Ecto neural progenitor cell (in vitro differentiated cells): ENCODE results near the gene LANCL3.
A peak's percentile ranks its signal among the peaks of the same experiment; 100 is the strongest.
"Not testable (repeated sequence)": the region's sequence is repeated elsewhere in the genome, so short reads cannot be mapped to it uniquely, and the experiment has no call there.

ENCODE experiments used
- DNase-seq: peaks from one replicate; pipeline ENCODE4 v3.0.0-alpha.2; 2018; ENCODE audit warnings: low spot score

Gene LANCL3

GRCh38 chrX:37571426-37572107 lies at the start of gene LANCL3:
LANCL3 (plus strand) TSS chrX:37571661; CDS start chrX:37571871, 210 bp downstream.
- DNase-seq: peak; percentile 50

DNA sequence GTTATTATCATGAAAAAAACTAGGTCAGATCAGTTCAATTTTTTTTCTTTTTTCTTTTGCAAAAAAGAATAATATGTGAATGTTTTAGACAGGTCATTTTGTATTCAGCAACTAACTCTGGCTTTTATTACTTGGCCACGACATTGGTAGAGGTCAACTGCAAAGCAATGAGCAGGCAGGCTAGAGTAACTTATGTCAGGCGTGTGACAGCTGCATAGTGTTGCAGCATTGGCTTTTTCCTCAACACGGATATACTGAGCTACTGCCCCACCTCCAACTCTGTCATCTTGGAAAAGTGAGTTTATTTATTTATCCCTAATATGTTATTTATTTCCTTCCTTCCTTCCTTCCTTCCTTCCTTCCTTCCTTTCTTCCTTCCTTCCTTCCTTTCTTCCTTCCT lies 47.8 kb upstream of the LANCL3 start:
- DNase-seq: not testable (repeated sequence)

DNA sequence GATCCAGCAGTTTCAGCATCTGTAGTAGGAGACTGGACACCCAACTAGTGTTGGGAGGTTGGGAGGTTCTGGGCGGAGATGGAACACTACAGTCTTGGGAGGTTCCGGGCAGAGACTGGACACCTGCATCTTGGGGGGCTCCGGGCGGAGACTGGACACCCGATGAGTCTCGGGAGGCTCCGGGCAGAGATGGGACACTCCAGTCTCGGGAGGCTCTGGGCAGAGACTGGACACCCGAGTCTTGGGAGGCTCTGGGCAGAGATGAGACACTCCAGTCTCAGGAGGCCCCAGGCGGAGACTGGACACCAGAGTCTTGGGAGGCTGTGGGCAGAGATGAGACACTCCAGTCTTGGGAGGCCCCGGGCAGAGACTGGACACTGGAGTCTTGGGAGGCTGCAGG lies 29.5 kb upstream of the LANCL3 start:
- no peak for DNase-seq

DNA sequence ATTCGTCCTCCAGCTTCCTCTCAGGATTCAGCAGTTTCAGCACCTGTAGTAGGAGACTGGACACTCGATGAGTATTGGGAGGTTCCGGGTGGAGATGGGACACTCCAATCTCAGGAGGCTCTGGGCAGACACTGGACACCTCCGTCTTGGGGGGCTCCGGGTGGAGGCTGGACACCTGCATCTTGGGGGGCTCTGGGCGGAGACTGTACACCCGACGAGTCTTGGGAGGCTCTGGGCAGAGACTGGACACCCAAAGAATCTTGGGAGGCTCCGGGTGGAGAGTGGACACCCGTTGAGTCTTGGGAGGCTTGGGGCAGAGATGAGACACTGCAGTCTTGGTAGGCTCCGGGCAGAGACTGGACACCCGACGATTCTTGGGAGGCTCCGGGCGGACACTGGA lies 28.7 kb upstream of the LANCL3 start:
- no peak for DNase-seq

- DNase-seq: no peak
These were observed 28.1 kb upstream of the LANCL3 start for GRCh38 chrX:37543324-37543723.

GRCh38 chrX:37544531-37544930 lies 26.9 kb upstream of the LANCL3 start:
- DNase-seq: not testable (repeated sequence)

GRCh38 chrX:37545066-37545465 lies 26.4 kb upstream of the LANCL3 start:
- DNase-seq: no peak

DNA sequence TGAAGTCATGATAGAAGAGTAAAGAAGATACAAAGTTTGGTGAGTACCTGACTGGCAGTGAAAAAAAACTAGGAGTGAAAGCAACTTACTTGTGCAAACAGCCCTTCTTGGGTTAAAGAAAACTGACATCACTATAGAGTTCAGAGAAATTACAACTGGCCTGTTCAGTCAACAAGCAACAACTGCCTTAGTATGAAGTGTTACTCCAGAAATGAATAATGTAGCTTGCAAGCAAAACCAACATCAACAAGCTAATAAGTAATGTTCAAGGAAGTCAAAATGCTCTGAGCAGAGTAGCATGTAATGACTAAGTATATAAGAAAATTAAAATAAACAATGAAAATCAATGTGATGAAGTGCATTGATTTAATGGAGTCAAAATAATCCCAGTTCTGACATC lies 21.8 kb upstream of the LANCL3 start:
- DNase-seq: not testable (repeated sequence)

- DNase-seq: no peak
These were observed 18.0 kb upstream of the LANCL3 start for GRCh38 chrX:37553476-37553875.

- DNase-seq: not testable (repeated sequence)
These were observed 6.2 kb upstream of the LANCL3 start for GRCh38 chrX:37565254-37565653.

DNA sequence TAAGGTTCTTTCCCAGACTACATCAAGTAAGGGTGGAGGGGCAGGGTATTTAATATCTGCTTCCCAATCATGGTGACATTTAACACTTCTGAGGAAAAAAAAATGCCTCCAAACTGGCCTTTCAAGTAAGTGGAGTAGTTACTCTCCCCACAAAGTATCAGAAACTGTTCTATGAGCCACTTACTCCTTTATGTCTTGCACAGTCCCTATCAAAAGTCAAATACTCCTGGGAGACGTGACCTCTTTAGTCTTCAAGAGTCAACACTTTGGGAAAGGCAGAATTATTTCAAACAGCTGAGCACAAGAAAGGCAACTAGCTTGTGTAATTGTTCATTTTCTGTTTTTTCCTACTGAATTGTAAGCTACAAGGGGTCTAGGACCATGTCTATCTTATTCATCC lies 1.1 kb upstream of the LANCL3 start:
- not testable (repeated sequence) for DNase-seq

- DNase-seq: peak; percentile 51
These were observed 687 bp downstream of the LANCL3 start for GRCh38 chrX:37572108-37572587.

DNA sequence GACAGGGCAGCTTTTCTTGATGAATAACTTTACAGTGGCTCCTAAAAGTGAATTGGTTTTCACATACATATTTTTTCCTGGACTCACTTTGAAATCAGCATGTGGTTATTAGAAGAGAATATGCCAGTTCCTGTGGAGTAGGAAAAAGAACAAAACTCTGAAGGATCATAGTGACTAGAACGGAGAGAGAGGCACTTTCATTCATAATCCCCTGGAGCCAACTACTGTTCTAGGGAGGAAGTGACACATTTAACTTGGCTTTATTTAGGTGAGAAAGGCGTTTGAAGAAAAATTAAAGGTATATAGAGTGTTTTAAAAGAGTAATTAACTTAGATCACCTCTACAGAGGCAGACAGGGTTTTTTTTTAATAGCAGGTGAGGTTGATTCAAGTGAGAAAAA lies 1.7 kb downstream of the LANCL3 start:
- DNase-seq: not testable (repeated sequence)

DNA sequence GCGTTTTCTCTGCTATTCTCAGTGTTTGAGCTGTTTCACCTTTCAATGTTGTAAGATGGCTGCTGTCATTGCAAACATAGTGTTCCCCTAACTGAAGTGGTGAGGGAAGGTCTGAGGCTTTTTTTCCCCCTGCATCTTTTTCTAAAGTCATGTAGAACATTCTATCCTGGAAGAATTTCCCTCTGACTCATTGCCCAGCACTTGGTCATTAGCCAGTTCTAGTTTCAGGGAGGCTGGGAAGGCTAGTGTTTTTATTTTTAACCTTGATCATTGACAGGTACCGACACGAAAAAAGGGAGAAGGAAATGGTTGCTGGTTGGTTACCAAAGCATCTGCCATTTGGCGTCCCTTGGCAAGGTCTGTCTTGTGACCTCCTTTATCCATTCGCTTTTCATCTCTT lies 6.6 kb downstream of the LANCL3 start:
- DNase-seq: no peak

GRCh38 chrX:37580080-37580479 lies 8.6 kb downstream of the LANCL3 start:
- no peak for DNase-seq

DNA sequence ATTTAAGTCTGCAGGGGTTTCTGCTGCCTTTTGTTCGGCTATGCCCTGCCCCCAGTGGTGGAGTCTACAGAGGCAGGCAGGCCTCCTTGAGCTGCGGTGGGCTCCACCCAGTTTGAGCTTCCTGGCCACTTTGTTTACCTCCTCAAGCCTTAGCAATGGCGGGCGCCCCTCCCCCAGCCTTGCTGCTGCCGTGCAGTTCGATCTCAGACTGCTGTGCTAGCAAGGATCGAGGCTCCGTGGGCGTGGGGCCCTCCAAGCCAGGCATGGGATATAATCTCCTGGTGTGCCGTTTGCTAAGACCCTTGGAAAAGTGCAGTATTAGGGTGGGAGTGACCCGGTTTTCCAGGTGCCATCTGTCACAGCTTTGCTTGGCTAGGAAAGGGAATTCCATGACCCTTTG lies 15.9 kb downstream of the LANCL3 start:
- not testable (repeated sequence) for DNase-seq

DNA sequence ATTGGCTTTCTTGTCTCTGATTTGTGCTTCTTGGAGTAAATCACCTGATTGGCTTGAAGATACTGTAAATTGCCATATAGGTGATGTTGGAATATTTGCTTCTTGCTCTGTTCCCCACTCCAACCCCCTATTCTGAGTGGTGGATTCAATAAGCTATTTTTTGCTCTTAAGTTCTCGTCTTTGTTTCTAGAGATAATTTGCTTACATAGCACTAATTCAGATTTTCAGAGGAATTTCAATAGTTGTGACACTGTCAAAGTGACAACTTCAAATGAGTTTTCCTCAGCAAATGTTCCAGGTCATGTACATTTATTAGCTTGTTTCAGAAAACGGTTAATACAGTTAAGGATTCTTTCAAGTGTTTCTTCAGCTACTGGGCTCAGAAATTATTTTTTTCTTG lies 18.6 kb downstream of the LANCL3 start:
- DNase-seq: no peak

- DNase-seq: no peak
These were observed 23.4 kb downstream of the LANCL3 start for GRCh38 chrX:37594755-37595382.

DNA sequence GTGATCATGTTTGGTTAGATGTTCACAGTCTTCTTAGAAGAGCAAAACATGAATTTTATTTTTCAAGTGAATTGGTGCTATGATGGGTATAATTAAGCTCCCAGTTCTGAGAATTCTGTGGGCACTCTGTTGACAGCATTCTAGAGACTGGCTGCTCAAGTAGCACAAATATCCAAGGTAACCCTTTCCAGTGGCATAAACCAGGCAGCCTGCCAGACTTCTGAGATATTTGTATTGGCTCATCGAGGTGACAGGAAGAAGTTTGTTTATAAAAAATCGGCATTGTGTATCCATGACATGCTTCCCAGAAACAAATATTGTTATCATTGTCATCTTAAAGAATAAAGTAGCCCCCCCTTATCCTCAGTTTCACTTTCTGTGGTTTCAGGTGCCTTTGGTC lies 28.3 kb downstream of the LANCL3 start:
- DNase-seq: no peak

DNA sequence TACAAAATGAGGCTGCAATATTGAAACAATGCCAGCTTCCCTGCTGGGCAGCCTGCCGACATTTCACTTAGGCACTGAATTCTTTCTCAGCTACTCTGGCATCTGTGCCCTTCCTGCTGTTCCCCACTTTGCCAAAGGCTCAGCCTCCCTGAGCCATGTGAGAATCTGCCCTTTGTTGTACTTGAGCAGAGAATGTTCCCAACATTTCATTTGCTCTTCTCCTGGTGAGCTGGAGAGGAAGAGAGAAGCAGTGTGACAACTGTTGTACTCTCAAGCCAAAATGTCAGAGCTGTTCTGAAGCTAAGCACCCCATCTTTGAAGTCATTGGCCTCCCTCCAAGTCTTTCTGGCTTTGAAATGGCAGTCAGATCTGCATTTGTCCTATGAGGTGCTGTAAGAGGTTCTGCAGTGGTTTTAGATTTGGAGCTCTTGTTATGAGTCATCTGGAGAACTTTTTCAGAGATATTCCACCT lies 32.5 kb downstream of the LANCL3 start:
- no peak for DNase-seq

DNA sequence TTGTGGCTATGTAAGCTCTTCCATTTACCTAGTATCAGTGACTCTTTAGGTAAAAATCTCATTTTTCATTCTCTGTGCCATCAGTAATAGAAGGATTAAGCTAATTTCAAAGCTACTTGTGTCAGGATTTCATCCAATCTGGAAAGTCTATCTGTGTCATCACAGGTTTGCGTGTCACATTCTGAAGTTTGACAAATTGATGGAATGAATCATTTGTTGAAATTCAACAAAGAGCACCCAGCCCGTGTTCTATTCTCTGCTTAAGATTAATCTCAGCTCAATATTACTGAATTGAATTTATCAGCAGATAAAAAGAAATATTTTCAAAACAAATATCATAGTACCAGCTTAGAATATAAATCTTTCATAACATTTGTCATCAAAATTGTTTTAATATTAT lies 35.8 kb downstream of the LANCL3 start:
- DNase-seq: no peak

GRCh38 chrX:37608156-37608555 lies 36.7 kb downstream of the LANCL3 start:
- no peak for DNase-seq

- no peak for DNase-seq
These were observed 38.3 kb downstream of the LANCL3 start for GRCh38 chrX:37609727-37610126.

DNA sequence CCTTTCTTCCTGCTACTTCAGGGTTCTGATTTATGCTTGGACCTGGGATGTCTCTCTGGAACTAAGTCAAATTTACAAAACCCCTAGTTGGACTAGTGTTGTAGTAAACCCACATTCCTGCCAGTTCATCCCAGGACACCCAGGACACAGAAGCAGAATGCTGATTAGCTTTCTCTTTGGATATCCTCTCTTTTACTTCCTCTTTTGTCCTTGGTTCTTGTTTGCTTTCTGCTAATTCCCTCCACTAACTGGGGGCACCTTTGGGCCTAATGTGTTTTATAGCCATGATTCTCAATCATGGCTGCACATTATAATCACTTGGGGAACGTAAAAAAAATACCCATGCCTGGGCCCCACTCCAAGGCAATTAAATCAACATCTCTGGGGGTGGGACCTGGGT lies 42.5 kb downstream of the LANCL3 start:
- no peak for DNase-seq
